HepG2 (cell line): ENCODE results near the gene HSF4. TPM values are rescaled to one million over a fixed set of nuclear protein-coding genes. Genes with fewer than 3 reads are reported as not detected.

Experiments used
- CSRNP1 ChIP-seq: sonication (generic); formaldehyde crosslinking; IDR thresholded peaks from 2 replicates; pipeline ENCODE4 v1.8.1; 2023; ENCODE audit warnings: mild to moderate bottlenecking, missing genetic modification reagents
- EED ChIP-seq: sonication (generic); formaldehyde crosslinking; IDR thresholded peaks from 2 replicates; pipeline ENCODE4 v1.5.0; 2020; ENCODE audit warnings: mild to moderate bottlenecking, missing genetic modification reagents
- FUBP1 ChIP-seq: sonication (generic); formaldehyde crosslinking; IDR thresholded peaks from 2 replicates; pipeline ENCODE4 v1.5.1; 2020; ENCODE audit warnings: missing genetic modification reagents, mild to moderate bottlenecking, borderline replicate concordance
- KAT7 ChIP-seq: IDR thresholded peaks from 2 replicates; pipeline ENCODE4 v1.6.1; 2018; ENCODE audit warnings: borderline replicate concordance, missing compliant biosample characterization
- KAT8 ChIP-seq: IDR thresholded peaks from 2 replicates; pipeline ENCODE4 v1.6.1; 2016; ENCODE audit warnings: missing genetic modification reagents, missing compliant biosample characterization
- MIER2 ChIP-seq: IDR thresholded peaks from 2 replicates; pipeline ENCODE4 v1.6.1; 2016; ENCODE audit warnings: missing biosample characterization, missing genetic modification reagents
- RBM39 ChIP-seq: fragments of 200-400 bp; formaldehyde crosslinking; IDR thresholded peaks from one replicate; pipeline ENCODE4 v1.6.1; 2018; ENCODE audit warnings: antibody characterized with exemption, mild to moderate bottlenecking, low read depth, low read length; ENCODE audit not compliant: poor library complexity, severe bottlenecking
- TFE3 ChIP-seq: IDR thresholded peaks from 2 replicates; pipeline ENCODE4 v1.6.1; 2016
- YEATS2 ChIP-seq: sonication (generic); formaldehyde crosslinking; IDR thresholded peaks from 2 replicates; pipeline ENCODE4 v1.4.0; 2020; ENCODE audit warnings: missing genetic modification reagents, borderline replicate concordance
- ZC3H4 ChIP-seq: sonication (generic); formaldehyde crosslinking; IDR thresholded peaks from 2 replicates; pipeline ENCODE4 v1.4.0; 2020; ENCODE audit warnings: missing genetic modification reagents, borderline replicate concordance
- ZNF367 ChIP-seq: sonication (generic); formaldehyde crosslinking; IDR thresholded peaks from 2 replicates; pipeline ENCODE4 v1.4.0; 2020; ENCODE audit warnings: missing genetic modification reagents, borderline replicate concordance
- ZNF773 ChIP-seq: sonication (generic); formaldehyde crosslinking; IDR thresholded peaks from 2 replicates; pipeline ENCODE4 v1.4.0; 2020; ENCODE audit warnings: missing genetic modification reagents, borderline replicate concordance
- ZNF788 ChIP-seq: sonication (generic); formaldehyde crosslinking; IDR thresholded peaks from 2 replicates; pipeline ENCODE4 v1.5.0; 2020; ENCODE audit warnings: mild to moderate bottlenecking, missing genetic modification reagents, borderline replicate concordance
- polyA plus RNA-seq, 8 experiments: library from polyadenylated mRNA; depleted of rRNA in 3 of 8; stranded (reverse) in 7 of 8; unstranded in 1 of 8; fragments of >200 nt; fragmentation: Illumina TruSeq in 4 of 8; extraction: Trizol in 4 of 8; gene quantifications; 2 replicates each; pipeline versions ENCODE4 v1.2.1 to v1.2.3, GENCODE V29; 2011 to 2016; ENCODE audit warnings: low read depth in 4 of 8, missing spikeins in 1 of 8, mixed read lengths in 1 of 8; ENCODE audit not compliant: insufficient read depth in 1 of 8
- total RNA-seq, 5 experiments: library from RNA; depleted of rRNA; stranded (reverse); fragments of >200 nt; fragmentation: Illumina TruSeq; extraction: Trizol; gene quantifications; 2 replicates each; pipeline ENCODE4 v1.2.3, GENCODE V29; 2016; ENCODE audit warnings: low read depth in 1 of 5
- TF ChIP-seq, protein P1 (sequence below): IDR thresholded peaks from 2 replicates; pipeline ENCODE4 v1.6.1; 2016; ENCODE audit warnings: missing compliant biosample characterization, missing genetic modification reagents, borderline replicate concordance
- TF ChIP-seq, protein P2 (sequence below): sonication (generic); formaldehyde crosslinking; IDR thresholded peaks from 2 replicates; pipeline ENCODE4 v1.5.0; 2020; ENCODE audit warnings: missing genetic modification reagents, mild to moderate bottlenecking, borderline replicate concordance

The HSF4 gene
- total and polyA plus RNA-seq, 2 of the 13 experiments (the other 11 are each of a cell fraction or from before 2014, with no cell fraction given): 3.5 to 16.9 TPM

DNA sequence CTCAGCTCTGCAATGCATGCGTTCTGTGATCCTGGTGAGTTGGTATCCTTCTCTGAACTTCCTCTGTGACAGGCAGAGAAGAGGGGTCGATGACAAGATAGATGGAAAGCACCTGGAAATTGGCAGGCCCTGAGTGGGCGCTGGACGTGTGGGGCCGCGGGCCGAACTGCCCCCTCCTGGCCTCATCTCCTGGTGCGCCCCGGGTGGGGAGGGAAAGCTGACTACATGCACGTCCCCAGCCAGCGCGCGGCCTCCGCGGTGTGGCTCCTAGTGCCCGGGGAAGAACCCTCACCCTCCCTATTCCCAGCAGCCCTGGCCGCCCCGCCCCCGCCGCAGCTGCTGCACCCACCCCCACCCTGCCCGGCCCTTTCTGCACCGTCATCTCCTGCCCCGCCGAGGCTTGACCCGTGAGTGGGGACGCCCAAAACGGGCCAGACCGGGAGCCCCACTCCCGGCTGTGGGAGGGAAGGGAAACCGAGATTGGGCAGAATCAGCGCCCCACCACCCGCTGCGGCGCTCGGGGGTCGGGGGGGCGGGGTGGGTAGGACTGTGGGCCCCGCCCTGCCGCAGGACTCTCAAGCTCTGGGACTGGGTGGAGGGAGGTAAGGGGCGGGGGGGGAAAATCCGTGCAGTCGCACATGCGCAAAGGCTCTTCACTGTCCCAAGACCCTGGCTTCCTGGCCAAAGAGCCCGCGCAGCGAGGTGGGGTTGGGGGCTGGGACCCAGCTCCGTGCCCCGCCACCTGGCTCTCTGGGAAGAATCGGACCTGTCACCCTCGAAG is 5.8 kb downstream of the HSF4 start, which contains the start of gene NOL3 (continued):
- TF ChIP-seq CSRNP1 (CRISPR knock-in tag) (peak; percentile 80), ZC3H4 (CRISPR knock-in tag) (no peak), YEATS2 (CRISPR knock-in tag) (no peak; the same call in none of the 2 replicates), TFE3 (0 out of 2 replicates have a peak, but pooled peaks have one; percentile 38), FUBP1 (CRISPR knock-in tag) (peak; percentile 58; the same call in 1 of the 2 replicates), ZNF773 (CRISPR knock-in tag) (no peak), RBM39 (peak; percentile 31), EED (no peak), ZNF367 (CRISPR knock-in tag) (no peak), KAT7 (no peak), MIER2 (0 out of 2 replicates have a peak, but pooled peaks have one; percentile 20), ZNF788 (CRISPR knock-in tag) (peak; percentile 5; the same call in 1 of the 2 replicates), KAT8 (CRISPR knock-in tag) (0 out of 2 replicates have a peak, but pooled peaks have one; percentile 49)
- TF ChIP-seq, protein P1, sequence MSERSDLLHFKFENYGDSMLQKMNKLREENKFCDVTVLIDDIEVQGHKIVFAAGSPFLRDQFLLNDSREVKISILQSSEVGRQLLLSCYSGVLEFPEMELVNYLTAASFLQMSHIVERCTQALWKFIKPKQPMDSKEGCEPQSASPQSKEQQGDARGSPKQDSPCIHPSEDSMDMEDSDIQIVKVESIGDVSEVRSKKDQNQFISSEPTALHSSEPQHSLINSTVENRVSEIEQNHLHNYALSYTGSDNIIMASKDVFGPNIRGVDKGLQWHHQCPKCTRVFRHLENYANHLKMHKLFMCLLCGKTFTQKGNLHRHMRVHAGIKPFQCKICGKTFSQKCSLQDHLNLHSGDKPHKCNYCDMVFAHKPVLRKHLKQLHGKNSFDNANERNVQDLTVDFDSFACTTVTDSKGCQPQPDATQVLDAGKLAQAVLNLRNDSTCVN (CRISPR knock-in tag): peak; percentile 64; the same call in 1 of the 2 replicates
- TF ChIP-seq, protein P2, sequence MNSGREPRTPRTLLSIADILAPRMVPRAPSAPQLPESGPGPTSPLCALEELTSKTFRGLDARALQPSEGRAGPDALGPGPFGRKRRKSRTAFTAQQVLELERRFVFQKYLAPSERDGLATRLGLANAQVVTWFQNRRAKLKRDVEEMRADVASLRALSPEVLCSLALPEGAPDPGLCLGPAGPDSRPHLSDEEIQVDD (CRISPR knock-in tag): 0 out of 2 replicates have a peak, but pooled peaks have one; percentile 33
